K562 (cell line): ENCODE results near the gene ITPA. TPM values are rescaled to one million over a fixed set of nuclear protein-coding genes. Genes with fewer than 3 reads are reported as not detected.
A peak's percentile ranks its signal among the peaks of the same experiment; 100 is the strongest.

Experiments
- BRF2 ChIP-seq: IDR thresholded peaks from 3 replicates; pipeline ENCODE4 v1.6.1; 2011; ENCODE audit warnings: borderline replicate concordance, mild to moderate bottlenecking; ENCODE audit not compliant: insufficient read length, insufficient read depth
- CLOCK ChIP-seq: fragments of 250-450 bp; sonication (Bioruptor Pico); IDR thresholded peaks from 2 replicates; pipeline ENCODE4 v1.4.0; 2020; ENCODE audit warnings: mild to moderate bottlenecking, moderate library complexity, borderline replicate concordance
- DNMT1 ChIP-seq: fragments of 450-650 bp; IDR thresholded peaks from 2 replicates; pipeline ENCODE4 v1.6.1; 2016; ENCODE audit warnings: antibody characterized with exemption, mild to moderate bottlenecking
- POLR2B ChIP-seq: fragments of 450-650 bp; IDR thresholded peaks from 2 replicates; pipeline ENCODE4 v1.6.1; 2018; ENCODE audit warnings: low read depth; ENCODE audit not compliant: partially characterized antibody
- RAD21 ChIP-seq, 2 experiments: fragments of 250-450 bp in 1 of 2; fragments of 450-650 bp in 1 of 2; sonication (Bioruptor Pico) in 1 of 2; formaldehyde crosslinking in 1 of 2; IDR thresholded peaks in 1 of 2; conservative IDR thresholded peaks in 1 of 2; 2 replicates each; pipeline versions ENCODE4 v1.4.0 to v1.8.0; 2020 to 2022; ENCODE audit warnings: mild to moderate bottlenecking in 2 of 2, moderate library complexity in 1 of 2
- RAD51 ChIP-seq: fragments of 450-650 bp; IDR thresholded peaks from 2 replicates; pipeline ENCODE4 v1.7.1; 2016; ENCODE audit warnings: low read depth, mild to moderate bottlenecking, borderline replicate concordance
- SIRT6 ChIP-seq: IDR thresholded peaks from one replicate; pipeline ENCODE4 v1.6.1; 2012; ENCODE audit warnings: low read depth, mild to moderate bottlenecking, control low read depth, inconsistent platforms, low read length, moderate library complexity
- SMAD2 ChIP-seq: fragments of 150-350 bp; IDR thresholded peaks from 2 replicates; pipeline ENCODE4 v1.6.1; 2014; ENCODE audit warnings: low read depth, mild to moderate bottlenecking, low read length
- TEAD2 ChIP-seq: fragments of 450-650 bp; IDR thresholded peaks from 2 replicates; pipeline ENCODE4 v1.6.1; 2016; ENCODE audit warnings: missing genetic modification characterization, control low read depth, missing compliant biosample characterization
- TSC22D4 ChIP-seq: fragments of 450-650 bp; IDR thresholded peaks from 2 replicates; pipeline ENCODE4 v1.6.1; 2016; ENCODE audit warnings: missing genetic modification characterization, missing biosample characterization, control low read depth
- WHSC1 ChIP-seq: IDR thresholded peaks from one replicate; pipeline ENCODE4 v1.6.1; 2012; ENCODE audit warnings: low read length, control low read depth, inconsistent platforms
- ZNF324 ChIP-seq: fragments of 250-450 bp; sonication (Bioruptor Pico); IDR thresholded peaks from 2 replicates; pipeline ENCODE4 v1.4.0; 2020; ENCODE audit warnings: mild to moderate bottlenecking
- ZNF695 ChIP-seq: fragments of 450-650 bp; formaldehyde crosslinking; IDR thresholded peaks from 2 replicates; pipeline ENCODE4 v1.4.0; 2020; ENCODE audit warnings: mild to moderate bottlenecking, moderate library complexity
- polyA plus RNA-seq, 8 experiments: library from polyadenylated mRNA; depleted of rRNA in 4 of 8; stranded (reverse) in 5 of 8; unstranded in 3 of 8; fragments of >200 nt; fragmentation: Nextera tagmentation in 2 of 8; fragmentation: Illumina TruSeq in 1 of 8; extraction: Ambion mirVana in 2 of 8; extraction: Trizol in 1 of 8; gene quantifications; 2 replicates each; pipeline versions ENCODE4 v1.2.1 to v1.2.3, GENCODE V29; 2011 to 2014; ENCODE audit warnings: inconsistent platforms in 1 of 8, missing spikeins in 1 of 8
- total RNA-seq, 7 experiments: library from RNA; depleted of rRNA in 6 of 7; stranded (reverse); fragments of >200 nt in 6 of 7; fragmentation: Illumina TruSeq in 2 of 7; extraction: Trizol in 2 of 7; gene quantifications; 2 replicates each; pipeline versions ENCODE4 v1.2.1 to v1.2.3, GENCODE V29; 2011 to 2021; ENCODE audit warnings: low replicate concordance in 1 of 7

The ITPA gene
- total and polyA plus RNA-seq, 9 of the 15 experiments (the other 6 are each of a cell fraction or from before 2014, with no cell fraction given) = 5.0 to 79.7 (median 36.7) TPM

DNA sequence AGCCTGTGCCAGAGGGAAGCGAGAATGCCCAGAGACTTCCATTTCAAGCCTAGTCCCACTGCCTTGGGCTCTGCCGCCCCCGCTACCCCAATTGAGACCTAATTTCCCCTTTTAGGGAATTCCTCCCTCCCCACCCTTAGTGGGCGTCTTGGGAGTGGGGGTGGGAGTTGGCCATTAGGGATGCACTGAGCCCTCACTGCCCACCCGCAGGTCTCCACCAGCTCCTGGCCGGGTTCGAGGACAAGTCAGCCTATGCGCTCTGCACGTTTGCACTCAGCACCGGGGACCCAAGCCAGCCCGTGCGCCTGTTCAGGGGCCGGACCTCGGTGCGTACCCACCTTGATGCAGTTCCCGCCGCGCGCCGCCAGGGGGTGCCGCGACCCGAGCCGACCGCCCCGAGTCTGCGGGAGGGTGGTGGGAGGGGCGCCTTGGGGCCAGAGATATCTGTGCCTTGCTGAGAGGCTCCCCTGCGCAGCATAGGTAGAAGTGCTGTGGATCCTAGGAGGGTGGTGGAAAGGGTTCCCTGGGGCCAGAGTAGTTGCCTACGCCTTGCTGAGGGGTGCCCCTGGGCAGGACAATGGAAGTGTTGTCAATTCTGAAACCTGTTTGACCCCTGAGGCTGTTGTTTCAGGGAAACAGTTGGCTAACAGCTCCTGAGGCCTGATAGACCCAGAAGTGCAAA, 9.2 kb downstream of the ITPA start (continued):
- TF ChIP-seq TSC22D4 (tag) (no peak), RAD21 (CRISPR knock-in tag; conservative IDR thresholded peaks at IDR 0.05 in 1 of 2, IDR thresholded peaks at IDR 0.05 in 1 of 2) (peak; percentile 37 to 70; a peak in 3 of 4 replicates), RAD51 (no peak), BRF2 (no peak), WHSC1 (no peak), SMAD2 (no peak), CLOCK (CRISPR knock-in tag) (no peak), SIRT6 (no peak), POLR2B (no peak), ZNF324 (CRISPR knock-in tag) (no peak), TEAD2 (tag) (no peak), ZNF695 (no peak), DNMT1 (no peak)
